ENCODE measurements around the gene CSAD.

DNA sequence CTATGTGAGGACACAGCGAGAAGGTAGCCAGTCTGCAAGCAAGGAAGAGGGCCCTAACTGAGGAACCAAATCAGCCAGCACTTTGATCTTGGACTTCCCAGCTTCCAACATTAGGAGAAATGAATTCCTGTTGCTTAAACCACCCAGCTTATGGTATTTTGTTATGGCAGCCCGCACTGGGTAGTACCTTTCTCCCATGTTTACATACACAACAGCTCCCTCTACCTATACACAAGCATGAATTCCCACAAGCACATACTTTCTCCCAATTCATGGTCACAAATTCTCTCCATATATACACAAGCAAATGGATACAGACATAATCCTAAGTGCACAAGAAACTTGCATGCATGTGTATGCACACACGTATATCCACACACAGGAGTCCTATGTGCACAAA, 19.0 kb upstream of the CSAD start:
- TF ChIP-seq POLR2AphosphoS5 (IDR thresholded peaks at IDR 0.05; ENCODE audit: low read depth) = no peak
- TF ChIP-seq, protein P1, sequence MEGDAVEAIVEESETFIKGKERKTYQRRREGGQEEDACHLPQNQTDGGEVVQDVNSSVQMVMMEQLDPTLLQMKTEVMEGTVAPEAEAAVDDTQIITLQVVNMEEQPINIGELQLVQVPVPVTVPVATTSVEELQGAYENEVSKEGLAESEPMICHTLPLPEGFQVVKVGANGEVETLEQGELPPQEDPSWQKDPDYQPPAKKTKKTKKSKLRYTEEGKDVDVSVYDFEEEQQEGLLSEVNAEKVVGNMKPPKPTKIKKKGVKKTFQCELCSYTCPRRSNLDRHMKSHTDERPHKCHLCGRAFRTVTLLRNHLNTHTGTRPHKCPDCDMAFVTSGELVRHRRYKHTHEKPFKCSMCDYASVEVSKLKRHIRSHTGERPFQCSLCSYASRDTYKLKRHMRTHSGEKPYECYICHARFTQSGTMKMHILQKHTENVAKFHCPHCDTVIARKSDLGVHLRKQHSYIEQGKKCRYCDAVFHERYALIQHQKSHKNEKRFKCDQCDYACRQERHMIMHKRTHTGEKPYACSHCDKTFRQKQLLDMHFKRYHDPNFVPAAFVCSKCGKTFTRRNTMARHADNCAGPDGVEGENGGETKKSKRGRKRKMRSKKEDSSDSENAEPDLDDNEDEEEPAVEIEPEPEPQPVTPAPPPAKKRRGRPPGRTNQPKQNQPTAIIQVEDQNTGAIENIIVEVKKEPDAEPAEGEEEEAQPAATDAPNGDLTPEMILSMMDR (conservative IDR thresholded peaks at IDR 0.05; ENCODE audit: low read depth in 2 of 2) = no peak
- TF ChIP-seq, protein P2, sequence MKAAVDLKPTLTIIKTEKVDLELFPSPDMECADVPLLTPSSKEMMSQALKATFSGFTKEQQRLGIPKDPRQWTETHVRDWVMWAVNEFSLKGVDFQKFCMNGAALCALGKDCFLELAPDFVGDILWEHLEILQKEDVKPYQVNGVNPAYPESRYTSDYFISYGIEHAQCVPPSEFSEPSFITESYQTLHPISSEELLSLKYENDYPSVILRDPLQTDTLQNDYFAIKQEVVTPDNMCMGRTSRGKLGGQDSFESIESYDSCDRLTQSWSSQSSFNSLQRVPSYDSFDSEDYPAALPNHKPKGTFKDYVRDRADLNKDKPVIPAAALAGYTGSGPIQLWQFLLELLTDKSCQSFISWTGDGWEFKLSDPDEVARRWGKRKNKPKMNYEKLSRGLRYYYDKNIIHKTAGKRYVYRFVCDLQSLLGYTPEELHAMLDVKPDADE (IDR thresholded peaks at IDR 0.05) = no peak
- TF ChIP-seq EZH2phosphoT487 (IDR thresholded peaks at IDR 0.05; ENCODE audit: unreplicated experiment) = no peak
- TF ChIP-seq, protein P3, sequence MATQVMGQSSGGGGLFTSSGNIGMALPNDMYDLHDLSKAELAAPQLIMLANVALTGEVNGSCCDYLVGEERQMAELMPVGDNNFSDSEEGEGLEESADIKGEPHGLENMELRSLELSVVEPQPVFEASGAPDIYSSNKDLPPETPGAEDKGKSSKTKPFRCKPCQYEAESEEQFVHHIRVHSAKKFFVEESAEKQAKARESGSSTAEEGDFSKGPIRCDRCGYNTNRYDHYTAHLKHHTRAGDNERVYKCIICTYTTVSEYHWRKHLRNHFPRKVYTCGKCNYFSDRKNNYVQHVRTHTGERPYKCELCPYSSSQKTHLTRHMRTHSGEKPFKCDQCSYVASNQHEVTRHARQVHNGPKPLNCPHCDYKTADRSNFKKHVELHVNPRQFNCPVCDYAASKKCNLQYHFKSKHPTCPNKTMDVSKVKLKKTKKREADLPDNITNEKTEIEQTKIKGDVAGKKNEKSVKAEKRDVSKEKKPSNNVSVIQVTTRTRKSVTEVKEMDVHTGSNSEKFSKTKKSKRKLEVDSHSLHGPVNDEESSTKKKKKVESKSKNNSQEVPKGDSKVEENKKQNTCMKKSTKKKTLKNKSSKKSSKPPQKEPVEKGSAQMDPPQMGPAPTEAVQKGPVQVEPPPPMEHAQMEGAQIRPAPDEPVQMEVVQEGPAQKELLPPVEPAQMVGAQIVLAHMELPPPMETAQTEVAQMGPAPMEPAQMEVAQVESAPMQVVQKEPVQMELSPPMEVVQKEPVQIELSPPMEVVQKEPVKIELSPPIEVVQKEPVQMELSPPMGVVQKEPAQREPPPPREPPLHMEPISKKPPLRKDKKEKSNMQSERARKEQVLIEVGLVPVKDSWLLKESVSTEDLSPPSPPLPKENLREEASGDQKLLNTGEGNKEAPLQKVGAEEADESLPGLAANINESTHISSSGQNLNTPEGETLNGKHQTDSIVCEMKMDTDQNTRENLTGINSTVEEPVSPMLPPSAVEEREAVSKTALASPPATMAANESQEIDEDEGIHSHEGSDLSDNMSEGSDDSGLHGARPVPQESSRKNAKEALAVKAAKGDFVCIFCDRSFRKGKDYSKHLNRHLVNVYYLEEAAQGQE (IDR thresholded peaks at IDR 0.05; ENCODE audit: unreplicated experiment) = no peak
- no peak for TF ChIP-seq ZNF114 (CRISPR knock-in tag; IDR thresholded peaks at IDR 0.05)
- no peak for TF ChIP-seq CREB1 (CRISPR knock-in tag; IDR thresholded peaks at IDR 0.05; ENCODE audit: low read depth)
- TF ChIP-seq STAT1 (IDR thresholded peaks at IDR 0.05; ENCODE audit: unreplicated experiment) = no peak
- no peak for TF ChIP-seq EZH2 (IDR thresholded peaks at IDR 0.05; ENCODE audit: low read depth, unreplicated experiment)
